Fibroblast of villous mesenchyme (primary cell): ENCODE data around the gene NF1. TPM values are rescaled to one million over a fixed set of nuclear protein-coding genes. Genes with fewer than 3 reads are reported as not detected.
"Not testable (repeated sequence)": the region's sequence is repeated elsewhere in the genome, so short reads cannot be mapped to it uniquely, and the experiment has no call there.

Source experiments
- DNase-seq: peaks from one replicate; pipeline ENCODE4 v3.0.0-alpha.2; 2010; ENCODE audit warnings: low read depth
- H3K4me3 ChIP-seq: 2 replicates; pipeline ENCODE4 v1.5.1; 2011; ENCODE audit warnings: low read depth, mild to moderate bottlenecking, low read length
- total RNA-seq: library from RNA; depleted of rRNA; stranded (reverse); fragments of >200 nt; gene quantifications from 2 replicates; pipeline ENCODE4 v1.2.3, GENCODE V29; 2012
- TF ChIP-seq, protein P1 (sequence below): IDR thresholded peaks from 2 replicates; pipeline ENCODE4 v1.5.1; 2012; ENCODE audit warnings: low read depth, mild to moderate bottlenecking, low read length; ENCODE audit not compliant: insufficient read depth

NF1 gene
- total RNA-seq, 1 donor, result 82.5 TPM

DNA sequence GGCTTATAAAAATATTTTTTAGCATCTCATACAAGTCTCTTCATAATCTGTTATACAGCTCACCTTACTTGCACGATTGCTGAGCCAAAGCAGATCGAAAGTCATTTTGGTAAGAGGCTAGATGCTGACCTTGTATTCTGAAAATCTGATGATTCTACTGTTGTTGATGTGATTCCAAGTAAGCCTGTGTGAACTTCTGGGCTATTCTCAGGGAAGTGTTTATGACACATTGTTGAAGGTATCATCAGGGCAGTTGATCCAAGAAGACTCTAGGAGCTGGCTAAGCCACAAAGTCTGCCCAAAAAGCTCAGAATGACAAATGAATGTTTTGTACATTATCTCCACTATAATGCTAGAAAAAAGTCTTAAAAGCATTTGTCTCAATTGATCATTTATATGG is 186.3 kb downstream of the NF1 start:
- no peak overlapping the region for H3K4me3 ChIP-seq
- no peak for DNase-seq
- TF ChIP-seq, protein P1, sequence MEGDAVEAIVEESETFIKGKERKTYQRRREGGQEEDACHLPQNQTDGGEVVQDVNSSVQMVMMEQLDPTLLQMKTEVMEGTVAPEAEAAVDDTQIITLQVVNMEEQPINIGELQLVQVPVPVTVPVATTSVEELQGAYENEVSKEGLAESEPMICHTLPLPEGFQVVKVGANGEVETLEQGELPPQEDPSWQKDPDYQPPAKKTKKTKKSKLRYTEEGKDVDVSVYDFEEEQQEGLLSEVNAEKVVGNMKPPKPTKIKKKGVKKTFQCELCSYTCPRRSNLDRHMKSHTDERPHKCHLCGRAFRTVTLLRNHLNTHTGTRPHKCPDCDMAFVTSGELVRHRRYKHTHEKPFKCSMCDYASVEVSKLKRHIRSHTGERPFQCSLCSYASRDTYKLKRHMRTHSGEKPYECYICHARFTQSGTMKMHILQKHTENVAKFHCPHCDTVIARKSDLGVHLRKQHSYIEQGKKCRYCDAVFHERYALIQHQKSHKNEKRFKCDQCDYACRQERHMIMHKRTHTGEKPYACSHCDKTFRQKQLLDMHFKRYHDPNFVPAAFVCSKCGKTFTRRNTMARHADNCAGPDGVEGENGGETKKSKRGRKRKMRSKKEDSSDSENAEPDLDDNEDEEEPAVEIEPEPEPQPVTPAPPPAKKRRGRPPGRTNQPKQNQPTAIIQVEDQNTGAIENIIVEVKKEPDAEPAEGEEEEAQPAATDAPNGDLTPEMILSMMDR, result no peak

DNA sequence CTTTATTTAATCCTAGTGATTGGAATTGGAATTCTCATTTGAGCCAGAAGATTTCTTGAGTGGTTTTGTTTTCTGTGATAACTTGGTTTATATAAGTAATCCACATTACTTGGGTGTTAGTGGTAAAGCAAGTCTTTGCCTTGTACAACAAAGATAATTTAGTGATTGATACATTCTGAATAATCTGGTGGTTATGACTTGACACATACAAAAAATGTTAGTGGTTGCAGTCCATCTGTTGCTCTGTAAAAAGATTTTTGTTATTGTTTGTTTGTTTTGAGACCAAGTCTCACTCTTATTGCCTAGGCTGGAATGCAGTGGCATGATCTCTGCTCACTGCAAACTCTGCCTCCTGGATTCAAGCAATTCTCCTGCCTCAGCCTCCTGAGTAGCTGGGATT is 189.1 kb downstream of the NF1 start:
- TF ChIP-seq, protein P1, result no peak
- DNase-seq, result peak; percentile 31
- no peak overlapping the region for H3K4me3 ChIP-seq

DNA sequence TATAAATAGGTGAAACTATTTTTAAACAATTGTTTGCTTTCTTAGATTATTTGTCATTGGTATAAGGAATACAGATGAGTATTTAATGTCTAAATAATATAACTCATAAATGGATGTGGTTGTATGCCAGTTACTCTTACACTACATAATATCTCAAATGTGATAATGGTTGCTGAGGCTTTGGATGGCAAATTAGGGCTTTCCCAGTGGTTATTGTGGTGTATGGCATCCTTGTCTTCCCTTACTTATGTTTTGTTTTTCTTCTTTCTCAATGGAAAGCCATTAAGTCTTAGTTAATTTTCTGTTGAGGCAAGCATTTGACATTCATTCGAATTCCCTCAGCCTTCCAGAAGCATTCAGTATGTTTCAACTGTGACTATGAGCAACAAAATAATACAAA is 191.8 kb downstream of the NF1 start:
- H3K4me3 ChIP-seq, result no peak overlapping the region
- no peak for DNase-seq
- TF ChIP-seq, protein P1, result no peak

DNA sequence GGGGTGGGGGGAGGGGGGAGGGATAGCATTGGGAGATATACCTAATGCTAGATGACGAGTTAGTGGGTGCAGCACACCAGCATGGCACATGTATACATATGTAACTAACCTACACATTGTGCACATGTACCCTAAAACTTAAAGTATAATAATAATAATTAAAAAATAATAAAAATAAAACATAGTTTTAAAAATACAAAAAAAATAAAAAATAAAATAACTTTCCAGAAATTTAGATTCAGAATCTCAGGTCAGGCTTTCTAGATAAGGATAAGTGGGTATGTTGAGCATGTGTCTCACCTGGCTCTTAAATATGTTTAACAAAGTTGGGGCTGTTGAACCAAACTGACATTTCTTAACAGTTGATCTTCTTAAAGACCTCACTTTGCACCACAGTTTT is 193.2 kb downstream of the NF1 start:
- H3K4me3 ChIP-seq, DNase-seq: not testable (repeated sequence)

DNA sequence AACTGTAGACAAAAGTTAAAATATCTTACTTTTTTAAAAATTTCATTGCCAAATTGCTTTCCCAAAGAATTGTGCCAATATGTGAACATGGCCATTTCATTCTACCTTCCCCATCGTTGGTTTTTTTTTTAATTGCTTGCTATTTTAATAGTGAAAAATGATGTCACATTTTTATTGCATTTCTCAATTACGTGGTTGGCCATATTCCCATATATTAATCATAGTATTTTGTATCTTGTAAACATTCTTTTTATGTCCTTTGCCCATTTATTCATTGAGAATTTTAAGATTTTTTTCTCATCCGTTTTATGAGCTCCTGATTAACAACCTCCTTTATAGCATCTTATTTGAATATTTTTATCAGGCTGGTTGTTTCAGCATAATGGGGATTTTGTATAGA is 195.0 kb downstream of the NF1 start:
- H3K4me3 ChIP-seq, result no peak overlapping the region
- no peak for DNase-seq
- TF ChIP-seq, protein P1, result no peak

DNA sequence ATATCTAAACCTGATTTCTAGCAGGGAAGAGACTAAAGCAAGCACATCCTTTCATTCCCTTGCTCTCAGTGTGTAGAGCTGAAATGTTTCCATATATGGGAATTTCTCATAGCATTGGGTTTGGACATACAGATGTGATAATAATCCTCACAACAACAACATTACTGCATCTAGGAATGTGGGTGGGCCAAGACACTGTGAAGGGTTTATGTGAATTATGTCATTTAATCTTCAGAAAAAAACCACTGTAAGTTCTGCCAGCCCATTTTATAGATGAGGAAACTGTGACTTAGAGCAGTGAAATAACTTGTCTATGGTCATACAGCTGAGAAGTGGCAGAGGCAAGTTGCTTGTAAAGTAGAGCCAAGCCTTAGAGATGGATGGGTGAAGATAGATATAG is 197.0 kb downstream of the NF1 start:
- TF ChIP-seq, protein P1, result no peak
- H3K4me3 ChIP-seq, result no peak overlapping the region
- DNase-seq, result no peak

DNA sequence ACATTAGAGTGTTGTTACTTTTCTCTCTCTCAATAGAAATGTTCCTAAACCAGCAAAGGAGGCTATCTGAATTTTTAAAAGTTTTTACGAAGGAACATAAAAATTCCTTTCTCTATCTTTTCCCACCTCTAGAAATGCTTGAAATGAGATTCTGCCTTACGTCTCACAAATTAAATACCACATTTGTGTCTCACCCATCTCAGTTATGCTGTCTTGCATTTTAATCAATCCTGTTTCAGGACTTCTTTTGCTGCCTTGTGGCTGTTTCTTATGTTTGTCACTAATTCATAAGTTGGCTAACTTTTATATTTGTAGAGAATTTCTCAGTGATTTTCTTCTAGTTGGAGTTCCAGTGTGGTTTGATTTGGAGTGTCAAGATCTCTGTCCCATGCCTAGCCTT is 198.8 kb downstream of the NF1 start:
- TF ChIP-seq, protein P1, result no peak
- DNase-seq, result no peak
- H3K4me3 ChIP-seq, result no peak overlapping the region
